C1 segment of cervical spinal cord (tissue), 14 donors: ENCODE results near the gene NIP7.
A peak's percentile ranks its signal among the peaks of the same experiment; 100 is the strongest.
"Not testable (repeated sequence)": the region's sequence is repeated elsewhere in the genome, so short reads cannot be mapped to it uniquely, and the experiment has no call there.

ENCODE experiments used
- DNase-seq, 14 donors: peaks; one replicate each; lab custom pipeline; 2025; lab: John Stamatoyannopoulos, UW

Gene NIP7

GRCh38 chr16:69339289-69340094 lies at the start of gene NIP7, which contains the start of gene COG8:
TSS of gene NIP7 (plus strand) at chr16:69339772. CDS start at chr16:69339830, 58 bp downstream.
TSS of gene COG8 (minus strand) at chr16:69339564. CDS start at chr16:69339552, 12 bp downstream.
- peak; percentile 46 to 96 (median 92) for DNase-seq

GRCh38 chr16:69291657-69292056 lies 47.9 kb upstream of the NIP7 start:
- not testable (repeated sequence) for DNase-seq

GRCh38 chr16:69293401-69293800 lies 46.2 kb upstream of the NIP7 start:
- no peak for DNase-seq

- DNase-seq = no peak
These were observed 45.5 kb upstream of the NIP7 start for GRCh38 chr16:69294051-69294450.

GRCh38 chr16:69296771-69297170 lies 42.8 kb upstream of the NIP7 start:
- DNase-seq = not testable (repeated sequence)

GRCh38 chr16:69298261-69298660 lies 41.3 kb upstream of the NIP7 start:
- no peak for DNase-seq

- DNase-seq = no peak
These were observed 38.4 kb upstream of the NIP7 start for GRCh38 chr16:69301187-69301586.

GRCh38 chr16:69301861-69302260 lies 37.7 kb upstream of the NIP7 start:
- no peak for DNase-seq

- no peak for DNase-seq
These were observed 37.3 kb upstream of the NIP7 start for GRCh38 chr16:69302301-69302700.

GRCh38 chr16:69306031-69306430 lies 33.5 kb upstream of the NIP7 start:
- DNase-seq = no peak

- no peak for DNase-seq
These were observed 32.5 kb upstream of the NIP7 start for GRCh38 chr16:69307091-69307490.

- no peak for DNase-seq
These were observed 31.7 kb upstream of the NIP7 start for GRCh38 chr16:69307856-69308255.

- DNase-seq = peak in 10 of 14 donors; percentile 5 to 78 (median 53)
These were observed 30.3 kb upstream of the NIP7 start for GRCh38 chr16:69309316-69309715.

- DNase-seq = peak; percentile 41 to 98 (median 94)
These were observed 28.7 kb upstream of the NIP7 start, which contains the start of gene VPS4A for GRCh38 chr16:69310653-69311532. TSS of gene VPS4A (plus strand) at chr16:69311350. CDS start at chr16:69311512, 162 bp downstream.

GRCh38 chr16:69311533-69312387 lies 27.8 kb upstream of the NIP7 start:
- peak in 1 of 14 donors; percentile 44 for DNase-seq

- DNase-seq = no peak
These were observed 26.1 kb upstream of the NIP7 start for GRCh38 chr16:69313469-69313868.

GRCh38 chr16:69314534-69314933 lies 25.0 kb upstream of the NIP7 start:
- peak in 2 of 14 donors; percentile 2 to 34 for DNase-seq

GRCh38 chr16:69315486-69316311 lies 23.9 kb upstream of the NIP7 start:
- peak in 1 of 14 donors; percentile 30 for DNase-seq

GRCh38 chr16:69316595-69317034 lies 23.0 kb upstream of the NIP7 start:
- no peak for DNase-seq
